A549 treated with ZK216348 at 1 μM for 4 hours (cell line): ENCODE results near the gene NINL. TPM values are rescaled to one million over a fixed set of nuclear protein-coding genes. Genes with fewer than 3 reads are reported as not detected.

Source experiments
- total RNA-seq: library from RNA; stranded (reverse); fragments of 200-300 nt; extraction: Qiagen RNA extraction; gene quantifications from 5 replicates; pipeline ENCODE4 v1.2.3, GENCODE V29; 2022; ENCODE audit warnings: low read depth

Gene NINL
- total RNA-seq = 12.2 to 18.2 TPM (median 14.3 TPM) in 5 replicates

DNA sequence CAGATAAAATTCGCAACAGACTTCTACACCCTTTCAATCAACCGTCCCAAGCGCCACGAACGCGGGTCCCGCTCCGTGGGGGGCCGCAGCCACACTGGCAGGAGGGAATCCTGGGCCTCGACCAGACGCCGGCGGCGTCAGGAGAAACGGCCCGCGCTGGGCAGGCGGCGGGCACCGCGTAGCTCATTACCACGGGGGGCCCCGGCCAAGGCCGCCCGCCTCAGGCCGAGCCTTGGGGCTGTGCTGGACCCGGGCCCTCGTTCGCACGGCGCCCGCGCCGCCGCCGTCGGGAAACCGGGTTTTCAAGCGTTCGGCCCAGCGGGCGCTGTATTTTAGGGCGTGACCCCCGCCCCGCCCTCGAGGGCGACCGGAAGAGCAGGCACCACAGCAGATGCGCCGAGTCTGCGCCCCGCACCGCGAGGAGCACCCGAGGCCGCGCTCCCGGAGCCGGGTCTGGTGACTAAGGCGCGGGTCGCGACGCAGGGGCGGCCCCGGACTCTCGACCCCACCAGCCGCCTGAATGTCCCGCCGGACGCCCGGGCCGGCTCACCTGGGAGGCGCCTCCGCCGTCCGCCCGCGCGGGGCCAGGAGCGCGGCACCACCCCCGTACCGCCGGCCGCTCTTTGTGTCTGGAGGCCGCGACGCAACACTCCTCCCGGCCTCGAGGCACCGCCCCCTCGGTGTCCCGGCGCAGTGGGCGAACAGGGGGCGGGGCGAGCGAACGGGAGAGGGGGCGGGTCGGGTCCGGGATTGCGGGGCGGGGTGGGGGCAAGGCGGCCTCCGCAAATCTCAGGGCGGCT is at the start of gene NINL:
Gene NINL (minus strand): TSS at position 627 of the 800 bp plus-strand sequence. CDS start 58,944 bp downstream, outside the sequence.

DNA sequence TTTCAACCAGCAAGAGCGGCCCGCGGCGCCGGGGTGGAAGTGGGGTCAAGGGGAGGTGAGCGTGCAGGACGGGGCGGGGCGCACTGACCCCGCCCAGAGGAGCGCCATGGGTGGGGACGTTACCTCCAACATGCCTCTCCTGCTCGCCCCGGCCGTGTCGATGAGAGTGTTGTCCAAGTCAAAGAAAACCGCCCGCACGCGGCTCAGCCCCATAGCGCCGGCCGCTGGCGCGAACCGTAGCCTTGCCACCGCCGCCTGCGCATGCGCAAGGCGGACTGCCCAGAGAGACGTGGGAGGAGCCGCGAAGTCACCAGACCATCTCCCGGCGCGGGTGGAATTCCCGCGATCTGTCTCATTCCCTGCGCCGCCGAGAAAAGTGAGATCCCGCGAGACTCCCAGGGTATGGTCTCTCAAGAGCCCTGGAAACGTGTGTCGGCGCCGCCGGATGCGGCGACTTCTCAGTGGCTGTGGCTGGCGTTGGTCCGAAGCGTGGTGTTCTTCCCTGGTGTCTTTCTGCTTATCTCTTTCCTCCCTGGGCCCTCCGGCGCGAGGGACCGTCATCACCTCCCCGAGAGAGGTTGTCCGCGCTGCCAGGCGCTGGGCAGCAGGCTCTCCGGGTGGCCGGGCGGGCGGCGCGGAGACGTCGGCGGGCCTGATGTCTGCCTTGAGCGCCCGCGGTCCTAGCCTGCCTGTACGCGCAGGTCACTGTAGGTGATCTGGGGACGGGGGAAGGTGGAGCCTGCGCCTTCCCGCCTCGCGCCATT is 38.6 kb upstream of the NINL start, which contains the start of gene NANP:
Gene NANP (minus strand): TSS at position 279 of the 764 bp plus-strand sequence. CDS start 66 bp downstream, at position 213.

DNA sequence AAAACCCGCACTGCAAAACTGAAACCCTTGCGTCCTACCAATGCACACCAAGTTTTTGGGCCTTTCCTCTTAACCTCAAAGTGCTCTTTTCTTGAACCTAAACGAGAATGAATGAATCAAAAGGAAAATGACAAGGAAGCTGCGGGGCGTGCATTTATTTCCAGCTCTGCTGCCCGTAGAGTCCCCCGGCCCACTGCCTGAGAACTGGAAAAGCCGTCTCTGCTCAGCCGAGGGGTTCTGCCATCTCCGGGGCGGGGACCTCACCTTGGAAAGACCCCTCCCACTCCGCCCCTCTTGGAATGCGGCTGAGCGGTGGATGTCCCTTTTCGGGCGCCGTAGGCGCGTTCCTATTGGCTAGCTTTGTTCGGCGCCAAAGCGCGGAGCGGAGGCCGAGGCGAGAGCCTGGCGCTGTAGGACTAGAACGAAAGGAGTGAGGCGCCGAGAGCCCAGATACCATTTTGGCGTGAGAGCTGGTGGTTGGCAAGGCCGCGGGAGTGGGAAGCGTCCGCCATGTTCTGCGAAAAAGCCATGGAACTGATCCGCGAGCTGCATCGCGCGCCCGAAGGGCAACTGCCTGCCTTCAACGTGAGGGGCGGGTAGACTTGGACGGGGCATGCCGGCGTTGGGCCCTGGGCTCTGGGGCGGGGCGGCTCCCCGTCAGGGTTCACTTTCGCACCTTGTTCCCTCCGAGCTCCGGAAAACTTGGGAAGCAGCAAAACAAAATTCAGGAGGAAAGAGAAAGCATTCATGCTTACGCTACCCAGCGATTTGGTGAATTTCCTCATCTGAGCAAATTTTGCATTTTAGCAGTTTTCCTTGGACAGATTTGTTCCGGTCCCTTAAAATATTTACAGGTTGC is 177.8 kb downstream of the NINL start, which contains the start of gene GINS1:
Gene GINS1 (plus strand): TSS at position 363 of the 859 bp plus-strand sequence. CDS start 148 bp downstream, at position 511.

Other genes with a start within 250 kb of the NINL start
- 87.8 to 136 TPM (median 127 TPM) in 5 replicates for gene ABHD12, start 194.7 kb downstream of the NINL start, total RNA-seq
- 23.4 to 37.5 TPM (median 34.2 TPM) in 5 replicates for gene GINS1, start 177.9 kb downstream of the NINL start, total RNA-seq
- 4.6 to 8.5 TPM (median 7.4 TPM) in 5 replicates for gene NANP, start 38.5 kb upstream of the NINL start, total RNA-seq
- gene ZNF337, start 111.3 kb upstream of the NINL start, total RNA-seq = 18.3 to 24.2 TPM (median 19.8 TPM) in 5 replicates